Measurements from ENCODE around the gene GSTCD.

The GSTCD gene

DNA sequence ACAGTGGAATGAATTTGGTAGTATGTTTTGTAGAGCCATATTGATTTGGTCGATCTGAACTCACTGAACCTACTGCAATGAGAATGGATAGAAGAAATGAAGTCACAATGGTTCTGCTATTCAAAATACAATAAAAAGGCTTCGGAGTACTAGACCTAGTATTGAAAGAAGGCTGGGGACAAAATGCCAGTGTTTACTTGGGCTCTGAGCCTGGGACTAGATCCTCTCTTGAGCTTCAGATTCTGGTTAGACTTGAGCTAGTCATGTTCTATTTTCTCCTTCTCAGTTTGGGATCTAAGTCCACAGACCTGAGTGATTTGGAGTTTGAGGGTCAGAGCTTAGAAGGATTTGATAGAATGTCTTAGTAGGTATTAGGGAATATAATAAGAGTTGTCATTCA, 10.0 kb upstream of the GSTCD start (continued):
- TF ChIP-seq, protein P1, sequence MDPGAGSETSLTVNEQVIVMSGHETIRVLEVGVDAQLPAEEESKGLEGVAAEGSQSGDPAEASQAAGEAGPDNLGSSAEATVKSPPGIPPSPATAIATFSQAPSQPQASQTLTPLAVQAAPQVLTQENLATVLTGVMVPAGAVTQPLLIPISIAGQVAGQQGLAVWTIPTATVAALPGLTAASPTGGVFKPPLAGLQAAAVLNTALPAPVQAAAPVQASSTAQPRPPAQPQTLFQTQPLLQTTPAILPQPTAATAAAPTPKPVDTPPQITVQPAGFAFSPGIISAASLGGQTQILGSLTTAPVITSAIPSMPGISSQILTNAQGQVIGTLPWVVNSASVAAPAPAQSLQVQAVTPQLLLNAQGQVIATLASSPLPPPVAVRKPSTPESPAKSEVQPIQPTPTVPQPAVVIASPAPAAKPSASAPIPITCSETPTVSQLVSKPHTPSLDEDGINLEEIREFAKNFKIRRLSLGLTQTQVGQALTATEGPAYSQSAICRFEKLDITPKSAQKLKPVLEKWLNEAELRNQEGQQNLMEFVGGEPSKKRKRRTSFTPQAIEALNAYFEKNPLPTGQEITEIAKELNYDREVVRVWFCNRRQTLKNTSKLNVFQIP (CRISPR knock-in tag; IDR thresholded peaks at IDR 0.05; ENCODE audit: borderline replicate concordance, low read depth): no peak
- TF ChIP-seq CSDC2 (CRISPR knock-in tag; IDR thresholded peaks at IDR 0.05) (no peak), ISL1 (CRISPR knock-in tag; IDR thresholded peaks at IDR 0.05) (no peak), BACH2 (CRISPR knock-in tag; IDR thresholded peaks at IDR 0.05; ENCODE audit: borderline replicate concordance) (no peak), RARB (CRISPR knock-in tag; IDR thresholded peaks at IDR 0.05) (no peak), ARNTL (CRISPR knock-in tag; IDR thresholded peaks at IDR 0.05; ENCODE audit: borderline replicate concordance, low read depth) (no peak)
- TF ChIP-seq, protein P2, sequence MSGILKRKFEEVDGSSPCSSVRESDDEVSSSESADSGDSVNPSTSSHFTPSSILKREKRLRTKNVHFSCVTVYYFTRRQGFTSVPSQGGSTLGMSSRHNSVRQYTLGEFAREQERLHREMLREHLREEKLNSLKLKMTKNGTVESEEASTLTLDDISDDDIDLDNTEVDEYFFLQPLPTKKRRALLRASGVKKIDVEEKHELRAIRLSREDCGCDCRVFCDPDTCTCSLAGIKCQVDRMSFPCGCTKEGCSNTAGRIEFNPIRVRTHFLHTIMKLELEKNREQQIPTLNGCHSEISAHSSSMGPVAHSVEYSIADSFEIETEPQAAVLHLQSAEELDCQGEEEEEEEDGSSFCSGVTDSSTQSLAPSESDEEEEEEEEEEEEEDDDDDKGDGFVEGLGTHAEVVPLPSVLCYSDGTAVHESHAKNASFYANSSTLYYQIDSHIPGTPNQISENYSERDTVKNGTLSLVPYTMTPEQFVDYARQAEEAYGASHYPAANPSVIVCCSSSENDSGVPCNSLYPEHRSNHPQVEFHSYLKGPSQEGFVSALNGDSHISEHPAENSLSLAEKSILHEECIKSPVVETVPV (CRISPR knock-in tag; IDR thresholded peaks at IDR 0.05): no peak

DNA sequence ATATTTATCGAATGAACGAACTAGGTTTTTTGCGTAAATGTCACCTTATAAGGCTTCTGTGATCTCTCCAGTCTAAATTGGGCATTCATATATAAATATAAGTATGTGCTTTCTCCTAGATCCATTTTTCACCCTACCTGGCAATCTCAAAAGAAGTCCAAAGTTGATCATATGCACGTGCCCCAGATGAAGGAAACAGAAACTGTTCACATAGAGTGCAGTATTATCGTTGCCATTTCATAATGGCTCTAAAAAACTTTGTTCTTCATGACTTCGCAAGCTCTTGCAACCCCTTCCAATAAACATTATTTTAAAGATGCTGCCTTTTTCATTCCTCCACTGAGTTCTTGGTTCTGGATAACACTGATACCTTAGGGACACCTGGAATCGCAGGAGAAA, 803 bp upstream of the GSTCD start:
- ATAC-seq: no peak
- TF ChIP-seq TOX (CRISPR knock-in tag; IDR thresholded peaks at IDR 0.05; ENCODE audit: borderline replicate concordance): no peak
- TF ChIP-seq CSDC2 (CRISPR knock-in tag; IDR thresholded peaks at IDR 0.05): no peak
- TF ChIP-seq, protein P2 (CRISPR knock-in tag; IDR thresholded peaks at IDR 0.05): no peak

DNA sequence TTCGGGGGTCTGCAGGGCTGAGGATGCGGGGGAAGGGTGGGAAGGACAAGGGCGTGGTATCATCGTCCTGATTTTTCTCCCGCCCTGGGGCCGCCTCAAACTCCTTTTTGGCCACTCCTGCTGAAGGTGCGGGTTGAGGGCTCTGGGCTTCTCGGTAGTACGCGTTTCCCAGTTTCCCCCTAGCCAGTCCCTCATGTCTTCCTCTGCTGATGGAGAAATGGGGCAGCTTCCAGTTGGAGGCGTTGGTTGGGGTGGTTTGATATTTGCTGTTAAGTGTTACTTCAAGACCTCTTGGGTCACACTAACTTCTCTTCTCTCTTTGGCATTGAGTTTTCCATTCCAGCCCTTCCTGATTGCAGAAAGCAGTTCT, 482 bp downstream of the GSTCD start:
- ATAC-seq: peak; percentile 61
- TF ChIP-seq, protein P1 (CRISPR knock-in tag; IDR thresholded peaks at IDR 0.05; ENCODE audit: borderline replicate concordance, low read depth): no peak

DNA sequence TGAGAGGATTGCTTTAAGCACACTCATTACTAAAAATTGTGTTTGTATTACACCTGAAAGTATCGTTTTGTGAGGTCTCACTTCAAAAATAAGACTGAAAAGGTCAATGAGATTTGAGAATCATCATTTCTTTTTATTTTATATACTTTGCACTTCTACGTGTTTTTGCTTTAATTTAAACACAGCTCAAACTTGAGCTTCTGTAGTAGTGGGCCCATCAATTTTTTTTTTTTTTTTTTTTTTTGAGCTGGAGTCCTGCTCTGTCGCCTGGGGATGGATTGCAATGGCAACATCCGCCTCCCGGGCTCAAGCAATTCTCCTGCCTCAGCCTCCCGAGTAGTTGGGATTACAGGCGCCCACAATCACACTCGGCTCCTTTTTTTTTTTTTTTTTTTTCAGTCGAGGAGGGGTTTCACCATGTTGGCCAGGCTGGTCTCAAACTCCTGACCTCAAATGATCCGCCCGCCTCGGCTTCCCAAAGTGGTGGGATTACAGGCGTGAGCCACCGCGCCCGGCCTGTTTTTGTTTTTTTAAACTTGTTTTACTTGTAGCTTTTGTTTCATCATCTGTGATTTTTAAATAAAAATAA, 1.5 kb downstream of the GSTCD start:
- TF ChIP-seq TOX (CRISPR knock-in tag; IDR thresholded peaks at IDR 0.05; ENCODE audit: borderline replicate concordance): no peak
- TF ChIP-seq, protein P2 (CRISPR knock-in tag; IDR thresholded peaks at IDR 0.05): no peak
- TF ChIP-seq CSDC2 (CRISPR knock-in tag; IDR thresholded peaks at IDR 0.05): no peak
- no peak for TF ChIP-seq ARNTL (CRISPR knock-in tag; IDR thresholded peaks at IDR 0.05; ENCODE audit: borderline replicate concordance, low read depth)
- TF ChIP-seq, protein P3, sequence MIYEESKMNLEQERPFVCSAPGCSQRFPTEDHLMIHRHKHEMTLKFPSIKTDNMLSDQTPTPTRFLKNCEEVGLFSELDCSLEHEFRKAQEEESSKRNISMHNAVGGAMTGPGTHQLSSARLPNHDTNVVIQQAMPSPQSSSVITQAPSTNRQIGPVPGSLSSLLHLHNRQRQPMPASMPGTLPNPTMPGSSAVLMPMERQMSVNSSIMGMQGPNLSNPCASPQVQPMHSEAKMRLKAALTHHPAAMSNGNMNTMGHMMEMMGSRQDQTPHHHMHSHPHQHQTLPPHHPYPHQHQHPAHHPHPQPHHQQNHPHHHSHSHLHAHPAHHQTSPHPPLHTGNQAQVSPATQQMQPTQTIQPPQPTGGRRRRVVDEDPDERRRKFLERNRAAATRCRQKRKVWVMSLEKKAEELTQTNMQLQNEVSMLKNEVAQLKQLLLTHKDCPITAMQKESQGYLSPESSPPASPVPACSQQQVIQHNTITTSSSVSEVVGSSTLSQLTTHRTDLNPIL (CRISPR knock-in tag; IDR thresholded peaks at IDR 0.05; ENCODE audit: low read depth): no peak
- TF ChIP-seq ZNF8 (CRISPR knock-in tag; IDR thresholded peaks at IDR 0.05): no peak
- no peak for TF ChIP-seq ZC3H10 (CRISPR knock-in tag; IDR thresholded peaks at IDR 0.05)
- no peak for TF ChIP-seq GLIS3 (CRISPR knock-in tag; IDR thresholded peaks at IDR 0.05)
- TF ChIP-seq PPARA (CRISPR knock-in tag; IDR thresholded peaks at IDR 0.05; ENCODE audit: borderline replicate concordance): no peak
- no peak for TF ChIP-seq ZNF70 (CRISPR knock-in tag; IDR thresholded peaks at IDR 0.05)
- TF ChIP-seq, protein P1 (CRISPR knock-in tag; IDR thresholded peaks at IDR 0.05; ENCODE audit: borderline replicate concordance, low read depth): no peak
- no peak for TF ChIP-seq ZFP30 (CRISPR knock-in tag; IDR thresholded peaks at IDR 0.05)
- no peak for TF ChIP-seq ISL1 (CRISPR knock-in tag; IDR thresholded peaks at IDR 0.05)
- no peak for TF ChIP-seq SNAI2 (CRISPR knock-in tag; IDR thresholded peaks at IDR 0.05)
- TF ChIP-seq, protein P4, sequence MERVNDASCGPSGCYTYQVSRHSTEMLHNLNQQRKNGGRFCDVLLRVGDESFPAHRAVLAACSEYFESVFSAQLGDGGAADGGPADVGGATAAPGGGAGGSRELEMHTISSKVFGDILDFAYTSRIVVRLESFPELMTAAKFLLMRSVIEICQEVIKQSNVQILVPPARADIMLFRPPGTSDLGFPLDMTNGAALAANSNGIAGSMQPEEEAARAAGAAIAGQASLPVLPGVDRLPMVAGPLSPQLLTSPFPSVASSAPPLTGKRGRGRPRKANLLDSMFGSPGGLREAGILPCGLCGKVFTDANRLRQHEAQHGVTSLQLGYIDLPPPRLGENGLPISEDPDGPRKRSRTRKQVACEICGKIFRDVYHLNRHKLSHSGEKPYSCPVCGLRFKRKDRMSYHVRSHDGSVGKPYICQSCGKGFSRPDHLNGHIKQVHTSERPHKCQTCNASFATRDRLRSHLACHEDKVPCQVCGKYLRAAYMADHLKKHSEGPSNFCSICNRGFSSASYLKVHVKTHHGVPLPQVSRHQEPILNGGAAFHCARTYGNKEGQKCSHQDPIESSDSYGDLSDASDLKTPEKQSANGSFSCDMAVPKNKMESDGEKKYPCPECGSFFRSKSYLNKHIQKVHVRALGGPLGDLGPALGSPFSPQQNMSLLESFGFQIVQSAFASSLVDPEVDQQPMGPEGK (CRISPR knock-in tag; IDR thresholded peaks at IDR 0.05; ENCODE audit: borderline replicate concordance): no peak
- no peak for TF ChIP-seq RARB (CRISPR knock-in tag; IDR thresholded peaks at IDR 0.05)
- no peak for ATAC-seq

Measured in SK-N-SH treated with all-trans-retinoic acid at 6 μM for 48 hours (cell line).